NCI-H2171 treated with DMSO at 0.1 percent for 48 hours (cell line): ENCODE measurements around the gene FRG2B.
"Not testable (repeated sequence)": the region's sequence is repeated elsewhere in the genome, so short reads cannot be mapped to it uniquely, and the experiment has no call there.

Source experiments
- DNase-seq: peaks from one replicate; lab custom pipeline; 2025; lab: John Stamatoyannopoulos, UW

The FRG2B gene

DNA sequence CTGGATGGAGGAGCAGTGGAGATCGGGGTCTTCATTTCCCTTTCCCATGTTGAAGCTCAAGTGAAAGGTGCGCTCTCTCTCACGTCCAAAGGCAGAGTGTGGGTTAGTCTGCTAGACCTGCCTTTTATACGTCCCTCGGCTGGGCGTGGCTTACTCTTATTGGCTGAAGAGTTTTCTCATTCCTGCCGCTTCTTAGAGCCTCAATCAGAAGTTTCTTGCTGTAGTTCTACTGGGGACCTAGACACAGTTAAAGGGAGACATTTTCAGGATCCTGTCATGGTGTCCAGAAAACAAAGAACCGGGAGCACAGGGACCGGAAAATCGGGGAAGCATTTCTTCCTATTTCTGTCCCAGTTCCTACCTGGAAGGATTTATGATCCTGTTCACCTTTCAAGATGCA, at the start of gene FRG2B:
Gene FRG2B, minus strand, starts transcription at position 101 of the 400 bp plus-strand sequence. Its CDS starts 53 bp downstream, at position 48.
- DNase-seq: not testable (repeated sequence)

DNA sequence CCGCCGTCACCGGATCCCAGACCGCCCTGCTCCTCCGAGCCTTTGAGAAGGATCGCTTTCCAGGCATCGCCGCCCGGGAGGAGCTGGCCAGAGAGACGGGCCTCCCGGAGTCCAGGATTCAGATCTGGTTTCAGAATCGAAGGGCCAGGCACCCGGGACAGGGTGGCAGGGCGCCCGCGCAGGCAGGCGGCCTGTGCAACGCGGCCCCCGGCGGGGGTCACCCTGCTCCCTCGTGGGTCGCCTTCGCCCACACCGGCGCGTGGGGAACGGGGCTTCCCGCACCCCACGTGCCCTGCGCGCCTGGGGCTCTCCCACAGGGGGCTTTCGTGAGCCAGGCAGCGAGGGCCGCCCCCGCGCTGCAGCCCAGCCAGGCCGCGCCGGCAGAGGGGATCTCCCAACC, 40.9 kb upstream of the FRG2B start:
- not testable (repeated sequence) for DNase-seq

DNA sequence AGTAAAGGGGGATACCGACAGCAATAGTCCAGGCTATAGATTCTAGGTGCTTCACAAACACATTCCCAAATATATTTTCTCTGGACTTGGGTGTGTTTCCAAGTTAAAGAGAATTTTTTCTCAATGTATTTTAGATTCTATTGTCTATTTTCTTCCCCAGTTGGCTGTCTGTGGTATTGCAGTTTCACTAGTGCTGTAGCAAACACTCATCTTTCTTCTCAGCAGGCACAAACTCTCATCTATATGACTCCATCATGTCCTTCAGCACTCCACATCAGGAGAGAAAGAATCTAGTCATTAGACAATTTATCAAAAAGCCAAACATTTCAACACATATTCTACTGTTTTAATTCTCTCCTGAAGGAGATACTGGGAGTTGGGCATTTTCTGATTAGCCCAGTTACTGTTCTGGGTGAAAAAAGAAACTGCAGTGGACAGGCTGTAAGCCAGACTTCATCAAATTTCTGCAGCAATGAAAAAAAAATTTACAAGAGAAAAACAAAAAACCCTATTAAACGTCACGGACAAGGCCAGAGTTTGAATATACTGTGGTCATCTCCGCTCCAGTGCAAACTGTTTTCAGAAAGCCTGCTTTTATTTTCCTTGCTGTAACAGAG, 37.1 kb upstream of the FRG2B start:
- not testable (repeated sequence) for DNase-seq

DNA sequence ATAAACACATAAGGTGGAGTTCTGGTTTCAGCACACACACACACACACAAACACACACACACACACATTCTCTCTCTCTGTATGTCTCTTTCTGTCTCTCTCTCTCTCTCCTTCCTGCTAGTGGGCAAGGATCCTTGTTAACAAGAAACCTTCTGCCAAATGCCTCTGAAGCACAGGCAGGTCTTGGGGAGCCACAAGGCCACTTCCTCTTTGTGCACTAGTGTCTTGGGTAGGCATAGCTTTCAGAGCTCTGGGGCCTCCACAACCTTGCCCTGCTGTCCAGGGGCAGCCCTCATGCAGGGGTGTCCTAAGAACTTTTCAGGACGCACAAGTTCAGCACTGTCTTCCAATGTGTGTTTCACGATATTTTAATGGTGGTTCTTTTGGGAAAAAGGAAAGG, 34.5 kb upstream of the FRG2B start:
- not testable (repeated sequence) for DNase-seq

DNA sequence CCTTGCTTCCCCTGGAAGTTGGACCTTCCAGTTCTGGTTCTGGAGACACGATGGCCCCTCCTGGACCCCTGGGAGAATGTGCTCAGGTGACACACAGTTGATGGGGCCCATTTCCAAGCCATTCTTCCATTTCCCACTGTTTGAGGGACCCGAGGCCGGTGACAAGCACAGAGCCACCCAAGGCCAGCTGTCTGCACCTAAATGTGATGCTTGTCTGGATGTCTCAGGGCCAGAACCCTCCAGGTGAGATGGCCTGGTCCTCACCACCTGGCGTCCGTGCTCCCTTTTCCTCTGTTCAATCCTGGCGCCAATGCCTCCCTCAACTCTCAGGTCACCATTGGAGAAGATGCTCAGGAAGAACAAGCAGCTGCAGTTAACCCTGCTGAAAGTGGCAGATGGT, 33.9 kb upstream of the FRG2B start:
- DNase-seq: not testable (repeated sequence)

DNA sequence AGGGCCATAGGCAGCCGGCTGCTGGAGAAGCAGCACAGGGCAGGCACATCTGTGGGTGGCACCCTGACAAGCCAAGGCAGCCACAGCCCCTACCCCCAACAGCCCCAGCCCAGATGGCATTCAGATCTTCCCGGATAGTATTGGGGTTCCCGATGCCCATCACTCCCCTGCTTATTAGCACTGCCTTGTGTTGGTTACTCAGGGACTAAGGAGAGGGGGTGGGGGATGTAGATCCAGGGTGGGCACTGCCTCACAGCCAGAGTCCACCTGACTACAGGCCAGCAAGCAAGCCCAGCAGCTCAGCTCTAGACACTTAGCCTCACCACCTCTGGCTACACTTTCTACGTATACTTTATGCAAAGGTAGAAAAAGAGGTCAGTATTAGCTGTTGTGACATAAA, 30.7 kb upstream of the FRG2B start:
- not testable (repeated sequence) for DNase-seq

DNA sequence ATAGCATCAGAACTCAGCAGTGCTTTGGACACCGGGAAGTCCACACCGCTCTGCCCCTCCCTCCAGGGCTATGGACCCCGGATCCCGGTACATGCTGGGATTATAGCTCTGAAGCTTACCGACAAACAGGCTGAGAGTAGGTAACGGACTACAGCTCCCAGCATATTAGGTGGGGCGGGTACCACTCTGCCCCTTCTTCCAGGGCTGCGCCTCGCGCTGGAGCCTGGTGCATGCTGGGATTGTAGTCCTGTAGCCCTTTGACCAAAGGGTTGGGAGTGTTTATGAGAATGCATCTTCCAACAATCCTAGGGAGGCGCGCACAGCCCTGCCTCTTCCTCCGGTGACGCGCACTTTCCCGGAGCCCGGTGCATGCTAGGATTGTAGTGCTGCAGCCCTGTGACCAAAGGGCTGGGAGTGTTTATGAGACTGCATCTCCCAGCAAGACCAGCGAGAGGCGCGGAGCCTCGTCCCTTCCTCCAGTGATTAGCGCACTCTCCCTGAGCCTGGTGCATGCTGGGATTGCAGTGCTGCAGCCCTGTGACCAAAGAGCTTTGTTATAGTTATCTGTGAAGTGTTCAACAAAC, 22.4 kb upstream of the FRG2B start:
- not testable (repeated sequence) for DNase-seq

DNA sequence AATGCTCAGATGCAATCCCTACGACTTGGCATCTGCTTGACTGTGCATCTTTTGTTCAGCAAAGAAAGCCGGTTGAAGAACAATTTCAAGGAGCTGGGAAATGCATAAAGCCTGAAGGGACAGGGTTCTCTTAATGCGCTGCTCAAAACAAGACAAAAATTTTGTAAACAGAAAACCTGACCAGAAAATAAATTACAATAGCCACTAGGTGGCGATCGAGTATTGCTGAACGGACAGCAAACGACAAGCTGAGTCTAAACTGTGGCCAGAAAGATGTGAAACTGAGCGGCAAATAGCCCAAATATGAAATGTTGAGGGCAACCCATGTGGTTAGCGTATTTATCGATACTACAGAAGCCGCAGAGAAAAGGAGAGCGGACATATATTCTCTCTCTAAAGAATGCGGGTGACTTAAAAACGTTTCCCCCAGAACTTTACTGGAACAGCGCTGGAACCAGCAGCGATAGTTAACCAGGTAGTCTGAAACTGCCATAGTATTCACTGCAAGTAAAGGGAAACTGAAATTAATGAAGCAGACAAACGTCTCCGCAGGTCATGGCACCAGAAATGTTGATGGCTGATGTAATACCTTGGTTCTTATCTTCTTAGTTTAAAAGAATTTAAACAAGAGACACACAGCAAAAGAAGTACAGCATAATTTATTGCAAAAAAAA, 20.6 kb upstream of the FRG2B start:
- DNase-seq: not testable (repeated sequence)

DNA sequence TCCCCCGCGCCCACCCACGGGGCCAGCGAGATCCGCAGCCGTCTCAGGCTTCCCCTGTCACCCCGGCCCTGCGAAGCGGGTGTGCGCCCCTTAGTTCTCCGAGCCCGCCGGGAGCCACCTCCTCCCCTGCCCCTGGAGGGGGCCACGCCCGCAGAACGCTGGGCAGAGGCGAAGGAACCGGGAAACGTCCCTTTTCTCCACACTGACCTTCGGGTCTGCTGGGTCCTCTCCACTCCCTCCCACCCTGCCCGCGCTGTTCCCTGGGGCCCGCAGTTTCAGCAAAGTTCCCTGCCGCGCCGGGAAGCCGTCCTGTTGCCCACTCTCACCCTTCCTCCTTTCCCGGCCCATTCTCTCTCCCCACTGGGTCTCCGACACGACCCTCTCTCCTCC, 11.2 kb upstream of the FRG2B start:
- not testable (repeated sequence) for DNase-seq

DNA sequence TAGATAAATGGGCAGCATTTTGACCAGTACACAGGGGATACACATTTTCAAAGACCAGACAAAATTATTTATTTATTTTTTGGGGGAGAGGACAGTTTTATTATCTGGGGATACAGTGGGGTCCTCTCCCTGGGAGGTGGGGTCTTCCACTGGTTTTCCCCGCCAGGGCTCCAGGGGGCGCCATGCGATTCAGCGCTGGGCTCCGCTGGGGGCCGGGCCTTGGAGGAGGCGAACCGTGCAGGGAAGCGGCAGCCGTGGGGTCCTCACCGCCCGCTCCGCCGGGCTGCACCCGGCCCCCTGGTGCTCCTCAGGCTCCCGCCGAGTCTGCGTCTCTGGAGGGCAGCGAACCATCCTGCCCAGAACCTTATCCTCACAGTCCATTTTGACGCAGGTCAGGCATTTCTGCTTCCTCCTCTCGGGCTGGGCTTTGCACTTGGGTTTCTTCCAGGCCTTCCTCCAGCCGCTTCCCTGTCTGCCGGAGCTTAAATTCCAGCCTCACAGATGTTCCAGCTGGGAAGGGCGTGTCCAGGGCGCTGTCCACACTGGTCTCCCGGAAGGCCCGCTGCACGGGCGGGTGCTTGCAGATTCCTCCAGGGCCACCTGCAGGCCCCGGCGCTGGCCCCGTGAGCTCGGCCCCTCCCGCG, 10.7 kb upstream of the FRG2B start:
- not testable (repeated sequence) for DNase-seq

DNA sequence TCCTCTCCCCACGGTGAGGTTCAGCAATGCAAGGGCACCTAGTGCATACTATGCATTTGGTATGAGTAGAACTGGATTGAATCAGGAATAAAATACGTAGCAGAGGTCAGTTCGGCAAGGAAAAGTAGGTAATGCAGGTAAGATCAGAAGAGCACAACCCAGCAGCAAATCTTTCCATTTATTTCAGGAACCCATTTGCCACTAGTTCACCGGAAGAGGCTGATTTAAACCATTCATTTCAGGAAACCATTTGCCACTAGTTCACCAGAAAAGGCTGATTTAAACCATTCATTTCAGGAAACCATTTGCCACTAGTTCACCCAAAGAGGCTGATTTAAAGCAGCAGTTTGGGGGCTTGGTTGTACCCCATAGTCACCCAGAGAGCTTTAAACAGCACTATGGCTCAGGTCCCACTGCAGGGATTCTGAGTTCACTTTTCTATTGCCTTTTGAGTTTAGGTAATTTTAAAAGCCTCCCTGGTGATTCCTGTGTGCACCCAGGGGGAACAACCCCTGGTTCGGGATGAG, 4.2 kb upstream of the FRG2B start:
- not testable (repeated sequence) for DNase-seq

DNA sequence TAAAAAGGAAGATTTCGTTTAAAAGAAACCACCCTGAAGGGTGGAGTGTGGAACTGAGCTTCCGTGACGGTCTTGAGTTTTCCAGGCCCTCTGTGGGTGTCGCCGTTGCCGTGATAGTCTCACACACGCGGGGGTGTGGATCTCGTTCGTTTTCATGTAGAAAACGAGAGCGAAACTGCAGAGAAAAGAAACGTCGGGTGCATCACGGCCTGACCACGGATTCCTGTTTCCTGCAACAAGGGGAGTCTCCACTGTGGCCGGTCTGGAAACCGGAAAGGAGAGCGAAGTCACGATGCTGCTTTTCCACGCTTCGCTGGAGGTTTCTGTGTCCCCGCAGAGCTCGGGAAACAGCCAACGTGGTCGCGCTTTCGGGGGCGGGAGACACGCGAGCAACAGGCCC, 4.1 kb downstream of the FRG2B start:
- not testable (repeated sequence) for DNase-seq

DNA sequence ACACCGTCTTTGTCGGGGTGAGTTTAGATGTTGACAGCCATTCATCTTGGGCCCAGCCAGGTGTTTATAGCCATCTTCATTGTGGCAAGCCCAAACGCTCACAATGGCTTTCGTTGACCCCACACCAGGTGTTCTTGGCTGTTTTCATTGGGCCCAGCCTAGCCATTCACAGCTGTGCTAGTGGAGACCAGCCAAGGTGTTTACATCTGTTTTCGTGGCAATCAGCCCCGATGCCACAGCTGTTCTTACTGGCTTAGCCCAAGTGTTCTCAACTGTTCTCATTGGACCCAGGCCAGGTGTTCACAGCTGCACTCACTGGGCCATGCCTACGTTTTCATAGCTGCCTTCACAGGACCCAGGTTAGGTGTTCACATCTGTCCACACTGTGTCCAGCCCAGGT, 7.7 kb downstream of the FRG2B start:
- no peak for DNase-seq

DNA sequence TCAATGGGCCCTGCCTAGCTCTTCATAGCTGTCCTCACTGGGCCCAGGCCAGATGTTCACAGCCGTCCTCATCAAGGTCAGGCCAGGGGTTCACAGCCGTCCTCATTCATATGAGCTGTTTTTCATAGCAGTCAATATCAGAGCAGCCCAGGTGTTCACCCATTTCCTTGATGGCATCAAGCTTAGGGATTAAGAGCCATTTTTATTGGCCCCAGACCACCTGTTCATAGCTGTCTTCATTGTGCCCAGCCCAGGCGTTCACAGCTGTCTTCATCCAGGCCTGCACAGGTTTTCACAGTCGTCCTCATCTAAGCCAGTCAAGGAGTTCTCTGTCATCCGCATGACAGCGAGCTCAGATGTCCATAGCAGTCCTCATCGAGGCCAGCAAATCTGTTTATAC, 9.4 kb downstream of the FRG2B start:
- DNase-seq: no peak

DNA sequence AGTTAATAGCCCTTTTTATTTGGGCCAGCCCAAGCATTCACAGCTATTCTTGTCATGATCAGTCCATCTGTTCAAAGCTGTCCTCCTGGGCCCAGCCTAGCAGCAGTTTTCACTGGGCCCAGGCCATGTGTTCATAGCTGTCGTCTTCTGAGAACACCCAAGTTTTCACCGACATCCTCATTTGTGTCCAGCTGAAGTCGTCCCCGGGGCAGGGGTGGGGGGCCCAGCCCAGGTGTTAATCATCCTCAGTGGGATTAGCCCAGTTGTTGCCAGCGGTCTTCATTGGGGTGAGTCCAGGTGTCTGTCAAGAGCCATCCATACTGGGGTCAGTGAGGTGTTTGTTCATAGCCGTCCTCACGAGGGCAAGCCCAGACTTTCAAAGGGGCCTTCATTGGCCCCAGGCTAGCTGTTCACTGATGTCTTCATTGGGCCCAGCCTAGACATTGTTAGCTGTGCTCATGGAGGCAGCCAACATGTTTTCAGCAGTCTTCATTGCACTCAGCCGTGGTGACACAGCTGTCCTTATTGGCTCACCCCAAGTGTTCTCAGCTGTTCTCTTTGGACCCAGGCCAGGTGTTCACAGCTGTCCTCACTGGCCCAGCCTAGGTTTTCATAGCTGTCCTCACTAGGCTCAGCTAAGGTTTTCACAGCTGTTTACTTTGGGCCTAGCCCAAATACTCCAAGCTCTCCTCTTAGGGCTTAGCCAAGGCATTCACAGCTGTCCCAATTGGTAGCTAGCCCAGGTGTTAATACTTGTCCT, 10.0 kb downstream of the FRG2B start:
- DNase-seq: no peak

DNA sequence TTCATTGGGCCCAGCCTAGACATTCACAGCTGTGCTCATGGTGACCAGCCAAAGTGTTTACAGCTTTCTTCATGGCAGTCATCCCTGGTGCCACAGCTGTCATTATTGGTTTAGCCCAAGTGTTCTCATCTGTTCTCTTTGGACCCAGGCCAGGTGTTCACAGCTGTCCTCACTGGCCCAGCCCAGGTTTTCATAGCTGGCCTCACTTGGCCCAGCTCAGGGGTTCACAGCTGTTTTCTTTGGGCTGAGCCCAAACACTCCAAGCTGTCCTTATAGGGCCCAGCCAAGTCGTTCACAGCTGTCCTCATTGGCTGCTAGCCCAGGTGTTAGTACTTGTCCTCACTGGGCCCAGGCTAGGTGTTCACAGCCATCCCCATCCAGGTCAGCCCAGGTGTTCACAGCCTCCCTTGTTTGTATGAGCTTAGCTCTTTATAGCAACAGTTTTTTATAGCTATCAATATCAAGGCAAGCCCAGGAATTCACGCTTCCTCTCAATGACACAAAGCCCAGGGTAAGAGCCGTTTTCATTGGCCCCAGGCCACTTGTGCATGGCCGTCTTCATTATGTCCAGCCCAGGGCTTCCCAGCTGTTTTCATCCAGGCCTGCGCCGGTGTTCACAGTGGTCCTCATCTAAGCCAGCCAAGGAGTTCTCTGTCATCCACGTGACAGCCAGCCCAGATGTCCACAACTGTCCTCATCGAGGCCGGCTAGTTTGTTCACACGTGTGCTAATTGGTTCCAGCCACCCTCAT, 11.6 kb downstream of the FRG2B start:
- peak; percentile 50 for DNase-seq

DNA sequence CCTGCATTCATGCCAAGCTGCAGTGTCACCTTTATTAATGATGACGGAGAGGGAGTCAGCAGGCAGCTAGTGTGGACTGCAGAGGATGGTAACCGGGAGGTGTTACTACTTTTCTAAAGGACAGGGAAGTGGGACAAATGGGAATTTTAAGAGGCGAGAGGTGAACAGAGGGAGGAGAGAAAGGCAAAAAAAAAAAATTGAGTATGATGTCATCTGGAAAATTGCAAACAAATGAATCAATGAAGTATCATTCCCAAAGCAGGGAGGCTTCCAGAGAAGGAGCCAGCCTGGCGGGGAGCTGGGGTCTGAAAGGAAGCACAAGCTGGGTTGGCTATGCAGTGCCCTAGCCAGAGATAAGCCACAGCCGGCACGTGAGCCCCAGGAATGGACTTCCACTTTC, 12.9 kb downstream of the FRG2B start:
- no peak for DNase-seq

DNA sequence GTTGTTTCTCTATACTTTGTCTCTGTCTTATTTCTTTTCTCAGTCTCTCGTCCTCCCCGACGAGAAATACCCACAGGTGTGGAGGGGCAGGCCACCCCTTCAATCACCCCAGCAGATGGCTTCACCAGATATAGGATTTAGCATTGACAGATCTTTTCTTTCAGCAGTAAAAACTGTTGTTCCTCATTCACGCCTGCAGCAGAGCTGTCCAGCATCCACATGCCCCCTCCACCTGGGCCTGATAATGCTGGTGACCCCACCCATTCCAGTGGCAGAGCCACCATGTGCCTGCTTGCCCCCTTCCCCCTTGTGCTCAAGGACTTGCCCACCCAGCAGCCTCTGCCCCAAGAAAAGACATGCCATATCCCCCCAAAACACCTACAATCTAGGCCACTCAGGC, 15.5 kb downstream of the FRG2B start:
- no peak for DNase-seq

DNA sequence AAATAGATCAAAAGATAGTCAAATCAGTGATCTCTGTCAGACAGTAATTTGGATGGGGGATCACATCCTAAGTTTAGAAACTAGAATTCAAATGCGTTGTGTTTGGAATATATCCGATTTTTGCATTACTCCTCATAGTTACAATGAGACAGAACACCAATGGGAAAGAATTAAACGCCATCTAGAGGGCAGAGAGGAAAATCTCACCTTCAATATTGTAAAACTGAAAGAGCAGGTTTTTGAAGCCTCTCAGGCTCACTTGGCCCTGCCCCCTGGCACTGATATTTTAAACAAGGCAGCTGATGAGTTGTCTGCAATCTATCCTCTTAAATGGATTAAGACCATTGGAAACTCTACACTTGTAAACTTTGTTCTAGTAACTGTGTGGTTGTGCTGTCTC, 17.7 kb downstream of the FRG2B start:
- no peak for DNase-seq

DNA sequence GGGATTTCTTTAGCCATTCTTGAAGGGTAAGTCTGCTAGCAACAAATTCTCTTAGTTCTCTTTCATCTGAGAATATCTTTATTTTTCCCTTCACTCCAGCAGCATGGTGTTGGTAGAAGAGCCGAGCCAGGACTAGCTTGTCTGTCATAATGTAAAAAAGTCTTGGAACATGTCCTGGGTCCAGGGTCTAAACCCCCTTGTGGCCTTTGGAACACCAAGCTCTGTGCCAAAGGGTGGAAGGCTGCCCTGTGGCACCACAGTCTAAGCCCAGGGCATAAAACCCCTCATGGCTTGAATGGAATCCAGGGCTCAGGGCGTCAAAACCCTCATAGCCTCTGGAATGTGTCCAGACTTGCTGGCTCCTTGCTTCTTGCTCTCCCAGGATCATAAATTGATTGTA, 23.2 kb downstream of the FRG2B start:
- DNase-seq: not testable (repeated sequence)

DNA sequence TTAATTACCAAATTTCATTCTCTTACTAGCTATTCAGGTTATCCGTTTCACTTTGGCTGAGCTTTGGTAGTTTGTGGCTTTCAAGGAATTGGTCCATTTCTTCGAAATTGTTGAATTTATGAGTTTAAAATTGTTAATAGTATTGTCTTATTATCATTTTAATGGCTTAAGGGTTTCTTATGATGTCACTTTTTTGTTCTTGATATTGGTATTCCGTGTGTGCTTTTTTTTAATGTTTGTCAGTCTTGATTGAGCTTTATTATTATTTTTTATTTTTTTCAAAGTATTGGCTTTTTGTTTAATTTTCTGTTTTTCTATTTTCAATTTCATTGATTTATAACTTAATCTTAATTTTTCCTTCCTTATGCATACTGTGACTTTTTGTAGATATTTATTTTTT, 25.9 kb downstream of the FRG2B start:
- DNase-seq: no peak
